UCSD-AML1 (cell line): ENCODE measurements around the gene DTX1.

ENCODE experiments used
- DNase-seq: peaks from one replicate; lab custom pipeline; 2025; ENCODE audit not compliant: unreplicated experiment; lab: John Stamatoyannopoulos, UW

The DTX1 gene

DNA sequence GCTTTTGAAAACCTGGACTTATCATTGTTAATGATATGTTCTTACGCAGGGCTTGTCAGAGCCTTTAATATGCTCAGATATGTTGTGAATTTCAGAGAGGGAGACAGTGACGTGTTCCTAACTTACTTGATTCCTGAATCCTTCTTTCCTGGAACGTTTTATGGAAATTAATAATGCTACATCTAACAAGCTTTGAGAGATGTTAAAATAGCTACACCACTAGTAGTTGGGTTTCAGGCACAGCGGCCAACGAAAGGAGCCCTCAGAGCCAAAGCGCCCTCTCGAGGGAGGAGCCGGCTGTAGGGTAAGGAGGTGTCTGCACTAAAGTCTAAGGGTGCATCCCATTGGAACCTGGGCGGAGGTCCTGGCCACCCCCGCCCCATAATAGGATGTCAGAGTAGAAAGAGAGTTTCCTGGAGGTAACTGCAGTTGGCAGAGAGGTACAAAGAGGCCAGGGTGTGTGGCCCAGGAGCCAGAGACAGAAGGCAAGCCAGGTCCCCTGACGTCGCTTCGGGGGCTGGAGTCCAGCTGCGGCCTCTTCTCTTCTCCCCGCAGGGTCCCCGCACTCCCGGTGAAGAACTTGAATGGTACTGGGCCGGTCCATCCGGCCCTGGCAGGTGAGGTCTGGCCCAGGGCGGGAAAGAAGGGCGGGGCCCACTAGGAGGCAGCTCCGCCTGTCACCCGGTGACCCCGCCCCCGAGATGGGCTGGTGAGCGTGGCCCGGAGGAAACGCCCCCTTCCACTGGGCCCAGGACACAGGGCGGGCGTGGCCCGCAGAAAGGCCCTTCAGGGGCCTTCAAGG, 36.3 kb downstream of the DTX1 start:
- peak; percentile 39 for DNase-seq

DNA sequence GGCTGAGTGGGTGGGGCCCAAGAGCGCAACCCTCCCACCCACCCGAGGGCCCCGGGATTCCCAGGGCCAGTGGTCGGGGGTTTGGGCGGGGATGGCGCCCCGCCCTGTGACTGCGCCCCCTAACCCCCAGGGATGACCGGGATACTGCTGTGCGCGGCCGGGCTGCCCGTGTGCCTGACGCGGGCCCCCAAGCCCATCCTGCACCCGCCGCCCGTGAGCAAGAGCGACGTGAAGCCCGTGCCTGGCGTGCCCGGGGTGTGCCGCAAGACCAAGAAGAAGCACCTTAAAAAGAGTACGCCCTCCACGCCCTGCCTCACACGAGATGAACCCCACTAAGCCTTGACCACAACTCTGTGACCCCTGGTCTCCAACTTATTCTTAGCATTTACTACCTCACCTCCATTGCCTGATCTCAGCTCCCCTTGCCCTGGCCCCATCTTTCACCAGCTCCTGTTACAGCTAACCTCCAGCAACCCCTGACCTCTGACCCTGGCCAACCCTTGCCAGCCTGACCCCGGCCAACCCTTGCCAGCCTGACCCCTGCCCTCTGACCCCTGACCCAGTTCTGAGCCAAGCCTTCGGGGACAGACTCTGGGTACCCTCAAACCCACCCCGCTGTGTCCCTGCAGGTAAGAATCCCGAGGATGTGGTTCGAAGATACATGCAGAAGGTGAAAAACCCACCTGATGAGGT, 37.0 kb downstream of the DTX1 start:
- no peak for DNase-seq

DNA sequence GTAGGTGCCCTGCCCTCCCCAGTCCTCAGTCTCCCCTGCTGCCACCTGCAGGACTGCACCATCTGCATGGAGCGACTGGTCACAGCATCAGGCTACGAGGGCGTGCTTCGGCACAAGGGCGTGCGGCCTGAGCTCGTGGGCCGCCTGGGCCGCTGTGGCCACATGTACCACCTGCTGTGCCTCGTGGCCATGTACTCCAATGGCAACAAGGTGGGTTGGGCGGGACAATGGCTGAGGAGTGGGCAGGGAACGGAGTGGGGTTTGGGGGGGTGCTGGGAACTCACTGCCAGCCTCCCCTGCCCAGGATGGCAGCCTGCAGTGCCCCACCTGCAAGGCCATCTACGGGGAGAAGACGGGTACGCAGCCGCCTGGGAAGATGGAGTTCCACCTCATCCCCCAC, 38.2 kb downstream of the DTX1 start:
- DNase-seq = no peak

DNA sequence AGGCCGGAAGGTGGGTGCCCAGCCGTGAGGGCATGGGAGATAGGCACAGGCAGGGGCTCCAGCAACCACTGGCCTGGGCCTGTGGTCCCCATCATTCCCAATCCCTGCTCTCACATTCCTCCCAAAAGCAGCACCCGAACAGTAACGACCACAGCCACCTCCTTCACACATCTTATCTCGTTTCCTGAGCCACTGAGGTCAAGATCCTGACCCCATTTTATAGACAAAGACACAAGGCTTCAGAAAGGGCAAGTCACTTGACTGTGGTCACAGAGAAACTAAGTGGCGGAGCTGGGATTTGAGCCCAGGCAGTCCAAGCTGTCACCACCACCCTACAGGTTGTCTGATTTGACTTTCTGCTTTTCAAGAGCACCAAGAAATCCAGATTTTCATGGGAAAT, 38.9 kb downstream of the DTX1 start:
- DNase-seq = no peak

DNA sequence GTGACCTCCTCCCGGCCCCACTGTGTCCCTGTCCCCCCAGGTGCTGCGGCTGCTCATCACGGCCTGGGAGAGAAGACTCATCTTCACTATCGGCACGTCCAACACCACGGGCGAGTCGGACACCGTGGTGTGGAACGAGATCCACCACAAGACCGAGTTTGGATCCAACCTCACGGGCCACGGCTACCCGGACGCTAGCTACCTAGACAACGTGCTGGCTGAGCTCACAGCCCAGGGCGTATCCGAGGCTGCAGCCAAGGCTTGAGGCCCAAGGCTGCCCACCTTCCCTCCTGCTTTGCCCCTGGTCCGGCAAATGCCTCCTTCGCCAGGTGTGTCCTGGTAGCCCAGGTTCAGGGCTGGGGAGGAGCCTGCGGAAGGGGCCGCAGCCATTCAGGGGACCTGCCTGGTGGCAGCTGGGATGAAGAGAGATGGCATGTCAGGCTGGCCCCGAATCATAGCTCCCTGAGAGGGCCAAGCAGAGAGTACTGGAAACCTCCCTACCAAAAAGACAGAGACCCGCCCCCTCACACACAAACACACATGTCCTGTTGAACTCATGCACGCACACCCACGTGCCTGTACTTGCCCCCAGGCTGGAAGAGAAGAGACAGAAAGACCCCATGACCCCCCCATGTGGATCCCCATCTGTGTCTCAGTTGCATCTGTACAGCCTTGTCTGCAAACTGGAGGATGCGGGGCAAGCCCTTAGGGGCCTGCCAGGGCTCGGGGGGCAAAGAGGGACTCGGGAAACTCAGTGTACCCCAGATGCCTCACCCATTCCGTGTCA, 40.3 kb downstream of the DTX1 start:
- no peak for DNase-seq

DNA sequence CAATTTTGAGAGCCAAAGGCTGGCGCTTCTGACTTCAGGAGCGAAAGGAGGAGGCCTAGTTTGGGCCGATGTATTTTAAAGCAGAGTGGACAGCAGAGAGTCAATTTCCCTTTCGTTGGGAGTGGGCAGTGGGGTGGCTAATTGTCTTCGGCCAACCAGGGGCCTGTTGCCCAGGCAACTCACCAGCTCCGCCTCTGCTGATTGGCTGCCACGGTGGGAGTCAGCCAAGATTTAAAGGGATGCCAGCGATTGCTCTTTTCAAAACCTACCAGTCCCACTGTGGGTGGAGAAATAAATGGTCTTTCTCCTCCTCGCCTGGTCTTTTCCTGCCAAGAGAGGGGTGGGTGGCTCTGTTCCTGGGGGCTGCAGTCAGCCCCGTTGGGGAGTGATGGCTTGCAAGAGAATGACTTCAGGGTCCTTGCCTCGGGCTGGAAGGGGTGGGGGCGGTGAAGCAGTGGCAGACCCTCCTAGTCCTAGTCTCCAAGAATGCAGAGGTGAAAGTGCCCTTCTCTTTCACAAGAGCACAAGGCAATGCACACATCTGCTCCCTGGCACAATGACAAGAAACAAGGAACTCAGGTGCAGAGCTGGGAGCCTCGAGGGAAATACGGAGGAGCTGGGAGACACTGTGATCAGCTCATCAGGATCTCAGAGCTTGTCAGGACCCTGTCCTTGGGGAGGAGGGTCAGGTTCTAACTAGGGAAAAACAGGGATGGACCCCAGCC, 41.3 kb downstream of the DTX1 start:
- DNase-seq = no peak

DNA sequence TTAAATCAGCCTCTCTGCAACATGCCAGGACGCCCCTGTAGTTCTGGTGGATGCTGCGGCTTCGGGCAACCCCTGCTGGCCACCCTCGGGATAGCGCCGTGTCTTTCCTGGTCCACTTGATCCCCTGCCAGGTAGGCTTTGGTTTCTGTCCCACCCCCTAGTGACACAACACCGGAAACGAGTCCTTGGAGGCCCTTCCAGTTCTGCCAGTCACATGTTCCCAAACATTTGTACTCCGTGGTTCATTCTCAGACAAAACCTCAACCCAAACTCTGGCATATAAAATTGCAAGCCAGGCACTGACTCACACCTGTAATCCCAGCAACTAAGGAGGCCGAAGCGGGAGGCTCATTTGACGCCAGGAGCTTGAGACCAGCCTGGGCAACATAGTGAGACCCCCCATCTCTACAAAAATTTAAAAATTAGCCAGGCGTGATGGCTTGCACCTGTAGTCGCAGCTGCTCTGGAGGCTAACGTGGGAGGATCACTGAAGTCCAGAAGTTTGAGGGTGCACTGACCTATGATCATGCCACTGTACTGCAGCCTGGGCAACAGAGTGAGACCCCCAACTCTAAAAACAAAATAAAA, 42.0 kb downstream of the DTX1 start:
- peak; percentile 50 for DNase-seq

DNA sequence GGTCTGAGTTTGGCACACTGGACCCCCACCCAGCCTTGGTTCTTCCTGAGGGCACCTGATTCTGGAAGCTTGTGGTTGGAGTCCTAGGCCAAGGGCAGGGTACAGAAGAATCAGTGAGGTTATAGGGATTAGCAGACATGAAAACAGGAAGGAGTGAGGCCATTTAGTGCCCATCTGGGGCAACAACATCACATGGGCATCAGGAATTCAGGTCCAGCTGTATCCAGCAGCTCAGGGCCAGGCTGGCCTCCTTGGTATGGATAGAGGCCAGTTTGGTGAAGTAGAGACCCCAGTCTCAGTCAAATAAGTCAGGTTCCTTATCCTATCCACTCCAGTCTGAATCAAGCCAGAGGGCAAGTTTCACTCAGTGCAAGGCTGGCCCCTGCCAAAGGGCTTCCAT, 42.8 kb downstream of the DTX1 start:
- DNase-seq = no peak

DNA sequence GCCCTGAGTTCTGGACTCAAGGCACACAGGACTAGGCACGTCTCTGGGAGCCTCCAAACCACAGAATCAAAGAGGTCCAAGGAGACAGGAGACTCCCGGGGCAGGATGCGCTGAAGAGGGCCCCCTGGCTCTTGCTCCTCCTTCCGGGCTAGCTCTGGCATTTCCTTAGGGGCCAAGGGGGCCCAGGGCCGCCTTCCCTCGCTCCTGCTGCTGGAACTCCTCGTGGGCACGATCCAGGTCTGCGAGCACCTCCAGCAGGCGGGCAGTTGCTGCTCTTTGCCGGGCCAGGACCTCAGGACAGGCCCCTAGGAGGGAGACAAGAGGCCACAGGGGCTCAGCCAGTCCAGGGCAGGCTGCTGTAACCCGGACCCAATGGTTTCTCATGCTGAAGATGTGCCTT, 43.2 kb downstream of the DTX1 start:
- DNase-seq = no peak

DNA sequence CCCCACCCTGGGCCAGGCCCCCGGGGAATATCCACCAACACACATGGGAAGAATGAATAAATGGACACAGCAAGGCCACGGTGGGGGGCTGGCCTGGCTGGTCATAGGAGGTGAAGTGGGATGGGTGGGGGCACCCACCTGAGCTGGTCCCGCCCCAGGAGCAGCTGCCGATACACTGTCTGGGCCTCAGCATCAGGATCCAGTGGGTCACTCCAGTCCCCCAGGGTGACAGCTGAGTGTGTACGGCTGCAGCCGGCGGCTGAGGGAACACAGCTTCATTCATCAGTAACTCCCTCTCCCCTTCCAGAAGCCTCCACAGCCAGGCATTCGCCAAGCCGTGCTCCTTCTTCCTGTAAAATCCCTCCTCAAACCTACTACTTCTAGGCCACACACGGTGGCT, 45.2 kb downstream of the DTX1 start:
- no peak for DNase-seq

DNA sequence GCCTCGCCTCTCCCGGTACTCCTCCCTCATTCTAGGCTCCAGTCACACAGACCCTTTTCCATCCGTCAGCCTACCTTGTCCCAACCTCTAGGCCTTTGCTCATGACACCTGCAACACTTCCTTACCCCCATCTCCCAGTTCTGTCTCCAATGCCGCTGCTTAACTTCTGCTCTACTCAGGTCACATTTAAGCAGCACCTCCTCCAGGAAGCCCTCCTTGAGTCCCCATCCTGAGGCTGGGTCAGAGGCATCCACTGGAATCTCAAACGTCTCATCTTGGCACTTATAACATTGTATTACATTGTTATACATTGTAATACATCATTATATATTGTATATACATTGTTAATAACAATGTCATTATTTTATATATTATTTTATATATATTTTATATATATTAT, 46.3 kb downstream of the DTX1 start:
- no peak for DNase-seq

DNA sequence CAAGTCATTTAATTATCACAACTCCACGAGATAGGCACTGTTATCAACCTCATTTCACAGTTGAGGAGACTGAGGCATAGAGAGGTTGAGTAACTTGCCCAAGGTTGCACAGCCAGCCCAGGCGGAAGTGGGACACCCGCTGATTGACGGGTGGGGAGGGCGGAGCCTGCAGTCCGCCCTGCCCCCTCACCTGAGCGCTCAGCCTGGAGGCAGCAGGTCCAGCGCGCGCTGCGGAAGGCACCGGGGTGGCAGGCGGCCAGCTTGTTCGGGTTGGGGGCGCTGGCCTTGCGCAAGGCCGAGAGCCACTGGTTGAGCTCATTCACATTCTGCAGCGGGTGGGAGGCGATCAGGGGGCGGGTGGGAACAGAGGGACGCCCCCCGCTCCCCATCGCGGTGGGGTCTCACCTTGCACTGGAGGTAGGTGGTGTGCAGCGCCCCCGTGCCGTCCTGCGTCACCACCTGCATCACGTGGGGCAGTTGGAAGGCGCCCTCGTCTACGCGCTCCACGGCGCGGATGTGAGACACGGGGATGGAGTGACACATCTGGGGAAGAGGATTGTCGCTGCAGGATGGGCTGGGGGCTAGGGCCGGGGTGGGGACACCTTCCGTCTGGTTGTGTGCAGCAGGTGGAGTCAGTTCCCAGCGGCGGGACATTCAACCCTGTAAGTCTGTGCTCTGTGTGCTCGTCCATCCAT, 47.4 kb downstream of the DTX1 start:
- no peak for DNase-seq

DNA sequence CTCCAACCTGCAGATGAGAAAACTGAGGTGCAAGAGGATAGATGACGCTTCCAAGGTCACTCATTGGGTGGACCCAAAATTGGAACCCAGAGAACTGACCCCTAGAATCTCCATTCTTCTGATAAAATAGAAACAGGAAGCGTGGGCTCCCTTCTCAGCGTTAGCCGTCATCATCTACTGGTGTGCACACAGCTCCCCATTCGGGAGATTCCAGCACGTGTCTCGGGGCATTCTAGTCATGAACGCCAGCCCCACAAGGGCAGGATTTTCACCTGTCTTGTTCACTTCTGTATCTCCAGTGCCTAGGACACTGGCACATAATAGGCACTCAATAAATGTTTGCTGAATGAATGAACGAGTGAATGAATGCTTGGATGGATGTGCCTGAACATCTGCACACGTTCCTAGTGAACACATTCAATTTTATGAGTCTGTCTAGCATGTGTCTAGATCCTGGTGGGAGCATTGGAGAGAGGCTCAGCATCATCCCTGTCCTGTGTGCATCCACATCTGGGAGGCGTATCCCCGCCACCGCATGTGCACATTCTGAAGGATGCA, 48.5 kb downstream of the DTX1 start:
- no peak for DNase-seq

DNA sequence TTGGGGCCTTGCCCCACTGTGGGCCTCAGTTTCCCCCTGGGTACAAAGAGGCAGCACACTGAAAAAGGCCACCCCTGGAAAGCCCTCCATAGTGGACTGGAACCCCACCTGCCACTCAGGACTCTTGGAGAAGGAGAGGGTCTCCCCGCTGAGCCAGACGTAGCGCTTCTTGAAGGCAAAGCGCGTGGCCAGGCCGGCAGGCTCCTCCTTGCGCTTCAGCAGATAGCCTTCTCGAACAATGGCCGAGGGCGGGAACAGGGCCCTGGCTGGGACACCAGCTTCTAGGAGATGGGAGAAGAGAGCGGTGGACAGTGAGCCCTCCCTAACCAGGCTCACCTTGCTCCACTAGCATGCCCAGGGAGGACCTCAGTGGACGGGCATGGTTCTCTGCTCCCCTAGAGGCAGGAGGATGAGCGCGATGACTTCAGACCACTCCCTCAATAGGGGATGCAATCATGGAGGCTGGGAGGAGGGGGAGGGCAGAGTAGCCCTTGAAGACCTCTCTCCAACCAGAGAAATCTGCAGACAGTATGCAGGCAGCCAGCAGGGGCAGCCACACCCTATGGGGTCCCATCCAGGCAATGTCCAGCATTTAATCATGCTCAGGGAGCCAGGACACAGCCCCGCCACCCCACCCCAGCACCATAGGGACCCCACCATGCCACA, 49.2 kb downstream of the DTX1 start:
- no peak for DNase-seq

DNA sequence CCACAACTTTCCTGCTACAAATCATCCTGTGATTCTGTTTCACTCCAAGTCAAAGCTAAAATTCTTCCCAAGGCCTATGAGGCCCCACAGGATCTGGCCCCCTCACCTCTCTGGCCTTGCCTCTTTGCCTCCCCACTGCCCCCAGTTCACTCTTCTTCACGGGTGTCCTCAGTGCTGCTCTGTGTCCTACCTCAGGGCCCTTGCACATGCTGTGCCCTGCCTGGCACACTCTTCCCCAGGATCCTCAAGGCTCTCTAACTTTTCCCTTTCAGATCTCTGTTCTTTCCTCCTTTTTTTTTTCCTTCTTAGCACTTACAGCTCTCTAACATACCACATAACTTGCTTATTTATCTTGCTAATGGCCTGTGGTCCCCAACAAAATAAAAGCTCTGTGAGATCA, 49.8 kb downstream of the DTX1 start:
- no peak for DNase-seq

DNA sequence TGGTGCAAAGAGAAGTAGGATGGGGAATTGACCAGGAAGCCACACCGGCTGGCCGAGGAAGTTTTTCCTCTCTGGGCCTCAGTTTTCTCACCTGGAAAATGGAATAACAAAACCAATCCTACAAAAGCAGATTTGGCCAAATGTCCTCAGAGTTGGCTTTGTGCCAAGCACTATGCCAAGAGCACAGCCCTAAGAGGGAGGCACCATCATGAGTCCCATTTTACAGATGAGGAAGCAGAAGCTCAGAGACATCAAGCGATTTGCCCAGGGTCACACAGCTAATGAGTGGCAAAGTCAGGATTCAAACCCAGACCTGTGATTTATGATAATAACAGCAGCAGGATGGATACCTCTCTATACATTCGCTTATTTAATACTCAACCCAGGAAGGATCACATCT, 51.8 kb downstream of the DTX1 start:
- no peak for DNase-seq

DNA sequence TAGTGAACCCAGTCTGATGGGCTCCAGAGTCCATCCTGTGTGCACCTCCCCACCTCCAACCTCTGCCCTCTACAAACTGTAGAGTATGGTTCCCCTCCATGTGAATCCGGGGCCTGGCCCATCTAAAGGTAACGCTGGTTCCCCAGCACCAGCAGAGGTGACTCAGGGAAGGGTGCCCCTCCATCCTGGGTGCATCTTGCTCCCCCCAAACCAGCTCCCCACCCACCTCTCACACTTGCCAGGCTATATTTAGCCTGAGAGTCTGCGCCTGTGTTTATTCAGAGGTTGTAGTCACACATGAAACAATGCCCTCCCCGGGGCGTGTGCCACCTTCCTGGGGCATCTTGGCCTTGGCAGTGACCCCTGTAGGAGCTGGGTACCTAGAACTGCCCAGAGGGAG, 52.8 kb downstream of the DTX1 start:
- DNase-seq = no peak

DNA sequence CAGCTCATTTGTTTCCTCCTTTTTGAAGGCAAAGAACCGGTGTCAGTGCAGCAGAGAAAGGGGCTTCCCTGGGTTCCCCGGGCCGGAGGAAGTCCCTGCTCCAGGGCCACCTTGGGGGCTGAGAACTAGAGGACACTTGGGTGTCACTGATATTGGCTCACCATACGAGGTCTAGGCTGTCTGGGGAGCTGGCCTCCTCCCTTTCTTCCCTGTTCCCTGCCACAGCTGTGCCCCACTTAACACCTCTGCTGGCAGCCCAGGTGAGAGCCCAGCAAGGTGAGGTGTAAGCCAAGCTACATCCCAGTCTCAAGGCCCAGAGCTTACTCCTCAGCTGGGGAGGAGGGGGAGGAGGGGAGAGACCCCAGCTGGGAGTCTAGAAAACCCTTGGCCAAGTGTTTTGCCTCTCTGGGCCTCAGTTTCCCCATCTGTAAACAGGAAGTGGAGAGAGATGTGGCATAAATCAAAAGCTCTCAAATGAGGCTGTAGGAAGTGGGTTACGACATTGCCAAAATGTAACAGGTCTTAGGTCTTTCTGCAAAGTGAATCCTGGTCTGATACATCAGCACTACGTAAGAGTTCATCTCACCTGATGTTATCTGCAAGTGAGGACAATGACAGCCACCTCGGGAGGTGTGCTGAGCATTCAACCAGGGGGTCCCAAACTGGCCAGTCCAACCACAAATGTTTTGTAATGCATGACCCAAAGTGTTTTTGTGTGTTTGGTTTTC, 53.5 kb downstream of the DTX1 start:
- no peak for DNase-seq

DNA sequence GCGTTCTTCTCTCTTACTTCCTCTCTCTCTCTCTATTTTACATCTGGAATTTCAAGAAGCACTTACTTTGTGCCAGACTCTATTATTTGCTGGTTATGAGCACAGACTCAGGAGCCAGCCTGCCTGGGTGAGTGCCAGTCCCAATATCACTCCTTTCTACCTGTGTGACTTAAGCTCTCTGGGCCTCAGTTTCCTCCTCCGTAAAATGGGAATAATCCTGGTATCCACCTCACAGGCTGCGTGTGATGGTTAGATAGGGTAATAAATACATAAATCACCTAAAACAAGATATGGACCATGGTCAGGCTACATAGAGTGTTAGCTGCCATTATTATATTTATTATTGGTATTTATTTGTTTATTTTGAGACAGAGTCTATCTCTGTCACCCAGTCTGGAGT, 54.7 kb downstream of the DTX1 start:
- DNase-seq = no peak
